ENCODE measurements around the gene CTTN. TPM values are rescaled to one million over a fixed set of nuclear protein-coding genes. Genes with fewer than 3 reads are reported as not detected.

The CTTN gene
- total and polyA plus RNA-seq, 2 of the 8 experiments (the other 6 are each of a cell fraction or from before 2014, with no cell fraction given) = 84.6 to 216 TPM

- TF ChIP-seq TAF7 (optimal IDR thresholded peaks at IDR 0.05; ENCODE audit: borderline replicate concordance, low read depth, low read length) = no peak
- TF ChIP-seq ZNF274 (IDR thresholded peaks at IDR 0.05; ENCODE audit: borderline replicate concordance, extremely low read depth, low read length) = no peak
- TF ChIP-seq BRCA1 (IDR thresholded peaks at IDR 0.05; ENCODE audit: low read depth, low read length) = no peak
- TF ChIP-seq ASH2L (IDR thresholded peaks at IDR 0.05; ENCODE audit: low read length) = no peak
- no peak for TF ChIP-seq CTBP2 (IDR thresholded peaks at IDR 0.05; ENCODE audit: borderline replicate concordance, insufficient read depth, insufficient read length, low read length)
- no peak for TF ChIP-seq RNF2 (IDR thresholded peaks at IDR 0.05; ENCODE audit: borderline replicate concordance, low read depth, low read length, missing control alignments, poor library complexity, severe bottlenecking)
- no peak for TF ChIP-seq FOSL1 (IDR thresholded peaks at IDR 0.05; ENCODE audit: insufficient read depth, low read depth, low read length)
- no peak for TF ChIP-seq SIX5 (IDR thresholded peaks at IDR 0.05; ENCODE audit: low read depth, low read length)
Measured at GRCh38 chr11:70418130-70418529, 19.8 kb downstream of the CTTN start (continued).

Data from H1 (cell line).